Hepatocyte (in vitro differentiated cells): Measurements from ENCODE around the gene SRRM3.

Experiments
- EZH2phosphoT487 ChIP-seq: fragments of 200-600 bp; sonication (generic); IDR thresholded peaks from one replicate; pipeline ENCODE4 v1.6.1; 2018; ENCODE audit warnings: antibody characterized with exemption, mild to moderate bottlenecking, low read depth, moderate library complexity; ENCODE audit not compliant: unreplicated experiment, severe bottlenecking
- TF ChIP-seq, protein P1 (sequence below): fragments of 200-600 bp; sonication (generic); IDR thresholded peaks from 2 replicates; pipeline ENCODE4 v1.5.1; 2016; ENCODE audit warnings: antibody characterized with exemption, mild to moderate bottlenecking; ENCODE audit not compliant: poor library complexity

DNA sequence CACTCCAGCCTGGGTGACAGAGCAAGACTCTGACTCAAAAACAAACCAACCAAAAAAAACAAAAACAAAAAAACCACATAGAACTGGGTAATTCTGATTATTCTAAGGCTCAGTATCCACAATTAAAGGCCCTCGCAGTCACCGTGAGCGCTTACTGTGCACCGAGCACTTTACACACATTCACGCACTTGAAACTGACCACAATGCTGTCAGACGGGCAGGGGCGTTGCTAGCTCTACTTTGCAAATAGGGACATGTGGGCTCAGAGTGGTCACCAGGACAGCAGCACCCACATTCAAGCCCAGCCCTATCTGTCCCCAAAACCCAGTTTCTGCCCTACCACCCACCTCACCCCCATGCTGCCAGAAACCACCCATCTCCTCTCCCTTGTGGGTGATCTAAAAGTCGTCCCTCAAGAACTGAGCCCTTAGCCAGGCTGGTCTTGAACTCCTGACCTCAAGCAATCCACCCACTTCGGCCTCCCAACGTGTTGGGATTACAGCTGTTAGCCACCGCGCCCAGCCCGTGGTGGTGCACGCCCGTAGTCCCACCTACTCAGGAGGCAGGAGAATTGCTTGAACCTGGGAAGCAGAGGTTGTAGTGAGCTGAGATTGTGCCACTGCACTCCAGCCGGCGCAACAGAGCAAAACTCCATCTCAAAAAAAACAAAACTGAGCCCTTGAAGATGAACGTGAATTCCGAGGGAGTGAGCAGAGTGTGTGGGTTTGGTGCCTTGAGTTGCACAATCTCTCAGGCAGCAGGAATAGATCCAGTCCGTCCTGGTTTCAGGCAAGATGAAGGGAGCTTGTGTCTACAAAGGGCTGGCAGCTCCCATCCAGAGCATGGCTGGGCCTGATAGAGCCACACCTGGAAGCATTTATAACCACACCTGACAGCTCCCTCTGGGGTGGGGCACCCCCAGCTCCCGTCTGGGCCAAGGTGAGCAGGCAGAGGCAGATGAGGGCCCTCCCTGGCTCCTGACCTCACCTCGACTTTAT lies 95.3 kb downstream of the SRRM3 start:
- TF ChIP-seq, protein P1, sequence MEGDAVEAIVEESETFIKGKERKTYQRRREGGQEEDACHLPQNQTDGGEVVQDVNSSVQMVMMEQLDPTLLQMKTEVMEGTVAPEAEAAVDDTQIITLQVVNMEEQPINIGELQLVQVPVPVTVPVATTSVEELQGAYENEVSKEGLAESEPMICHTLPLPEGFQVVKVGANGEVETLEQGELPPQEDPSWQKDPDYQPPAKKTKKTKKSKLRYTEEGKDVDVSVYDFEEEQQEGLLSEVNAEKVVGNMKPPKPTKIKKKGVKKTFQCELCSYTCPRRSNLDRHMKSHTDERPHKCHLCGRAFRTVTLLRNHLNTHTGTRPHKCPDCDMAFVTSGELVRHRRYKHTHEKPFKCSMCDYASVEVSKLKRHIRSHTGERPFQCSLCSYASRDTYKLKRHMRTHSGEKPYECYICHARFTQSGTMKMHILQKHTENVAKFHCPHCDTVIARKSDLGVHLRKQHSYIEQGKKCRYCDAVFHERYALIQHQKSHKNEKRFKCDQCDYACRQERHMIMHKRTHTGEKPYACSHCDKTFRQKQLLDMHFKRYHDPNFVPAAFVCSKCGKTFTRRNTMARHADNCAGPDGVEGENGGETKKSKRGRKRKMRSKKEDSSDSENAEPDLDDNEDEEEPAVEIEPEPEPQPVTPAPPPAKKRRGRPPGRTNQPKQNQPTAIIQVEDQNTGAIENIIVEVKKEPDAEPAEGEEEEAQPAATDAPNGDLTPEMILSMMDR: no peak
- no peak for TF ChIP-seq EZH2phosphoT487
